Measurements from ENCODE around the gene OSTM1.

GRCh38 chr6:107999341-107999740 is 75.2 kb downstream of the OSTM1 start:
- TF ChIP-seq, protein P1, sequence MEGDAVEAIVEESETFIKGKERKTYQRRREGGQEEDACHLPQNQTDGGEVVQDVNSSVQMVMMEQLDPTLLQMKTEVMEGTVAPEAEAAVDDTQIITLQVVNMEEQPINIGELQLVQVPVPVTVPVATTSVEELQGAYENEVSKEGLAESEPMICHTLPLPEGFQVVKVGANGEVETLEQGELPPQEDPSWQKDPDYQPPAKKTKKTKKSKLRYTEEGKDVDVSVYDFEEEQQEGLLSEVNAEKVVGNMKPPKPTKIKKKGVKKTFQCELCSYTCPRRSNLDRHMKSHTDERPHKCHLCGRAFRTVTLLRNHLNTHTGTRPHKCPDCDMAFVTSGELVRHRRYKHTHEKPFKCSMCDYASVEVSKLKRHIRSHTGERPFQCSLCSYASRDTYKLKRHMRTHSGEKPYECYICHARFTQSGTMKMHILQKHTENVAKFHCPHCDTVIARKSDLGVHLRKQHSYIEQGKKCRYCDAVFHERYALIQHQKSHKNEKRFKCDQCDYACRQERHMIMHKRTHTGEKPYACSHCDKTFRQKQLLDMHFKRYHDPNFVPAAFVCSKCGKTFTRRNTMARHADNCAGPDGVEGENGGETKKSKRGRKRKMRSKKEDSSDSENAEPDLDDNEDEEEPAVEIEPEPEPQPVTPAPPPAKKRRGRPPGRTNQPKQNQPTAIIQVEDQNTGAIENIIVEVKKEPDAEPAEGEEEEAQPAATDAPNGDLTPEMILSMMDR (IDR thresholded peaks at IDR 0.05): no peak
- no peak for TF ChIP-seq POLR2A (IDR thresholded peaks at IDR 0.05)
